Esophagus muscularis mucosa (tissue), 4 donors: ENCODE results near the gene LYSMD4.

Experiments used
- EP300 ChIP-seq: sonication (generic); formaldehyde crosslinking; IDR thresholded peaks from one replicate; pipeline ENCODE4 v1.6.1; 2017; ENCODE audit warnings: antibody characterized with exemption
- POLR2A ChIP-seq: fragments of 450-650 bp; IDR thresholded peaks from one replicate; pipeline ENCODE4 v1.6.1; 2017; ENCODE audit warnings: antibody characterized with exemption, moderate library complexity, mild to moderate bottlenecking, low read depth
- POLR2AphosphoS5 ChIP-seq, 2 donors: sonication (generic); formaldehyde crosslinking; IDR thresholded peaks; one replicate each; pipeline ENCODE4 v1.6.1; 2017; ENCODE audit warnings: antibody characterized with exemption in 2 of 2
- TF ChIP-seq, protein P1 (sequence below), 3 experiments: fragments of 200-600 bp in 2 of 3; fragments of 450-650 bp in 1 of 3; sonication (generic) in 2 of 3; IDR thresholded peaks; one replicate each; pipeline ENCODE4 v1.5.1; 2017 to 2019; ENCODE audit warnings: antibody characterized with exemption in 3 of 3, mild to moderate bottlenecking in 2 of 3, moderate library complexity in 1 of 3

DNA sequence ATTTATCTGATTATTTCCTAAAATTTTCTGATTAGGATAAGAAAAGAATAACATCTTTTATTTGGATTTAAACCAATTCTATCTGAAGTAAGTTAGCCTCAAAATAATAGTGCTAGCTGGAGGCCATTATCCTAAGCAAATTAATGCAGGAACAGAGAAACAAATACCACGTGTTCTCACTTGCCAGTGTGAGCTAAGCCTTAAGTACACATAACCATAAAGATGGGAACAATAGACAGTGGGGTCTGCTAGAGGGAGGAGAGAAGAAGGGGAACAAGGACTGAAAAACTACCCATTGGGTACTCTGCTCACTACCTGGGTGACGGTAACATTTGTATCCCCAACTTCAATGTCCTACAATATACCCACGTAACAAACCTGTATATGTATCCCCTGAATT, 31.3 kb upstream of the LYSMD4 start:
- TF ChIP-seq, protein P1, sequence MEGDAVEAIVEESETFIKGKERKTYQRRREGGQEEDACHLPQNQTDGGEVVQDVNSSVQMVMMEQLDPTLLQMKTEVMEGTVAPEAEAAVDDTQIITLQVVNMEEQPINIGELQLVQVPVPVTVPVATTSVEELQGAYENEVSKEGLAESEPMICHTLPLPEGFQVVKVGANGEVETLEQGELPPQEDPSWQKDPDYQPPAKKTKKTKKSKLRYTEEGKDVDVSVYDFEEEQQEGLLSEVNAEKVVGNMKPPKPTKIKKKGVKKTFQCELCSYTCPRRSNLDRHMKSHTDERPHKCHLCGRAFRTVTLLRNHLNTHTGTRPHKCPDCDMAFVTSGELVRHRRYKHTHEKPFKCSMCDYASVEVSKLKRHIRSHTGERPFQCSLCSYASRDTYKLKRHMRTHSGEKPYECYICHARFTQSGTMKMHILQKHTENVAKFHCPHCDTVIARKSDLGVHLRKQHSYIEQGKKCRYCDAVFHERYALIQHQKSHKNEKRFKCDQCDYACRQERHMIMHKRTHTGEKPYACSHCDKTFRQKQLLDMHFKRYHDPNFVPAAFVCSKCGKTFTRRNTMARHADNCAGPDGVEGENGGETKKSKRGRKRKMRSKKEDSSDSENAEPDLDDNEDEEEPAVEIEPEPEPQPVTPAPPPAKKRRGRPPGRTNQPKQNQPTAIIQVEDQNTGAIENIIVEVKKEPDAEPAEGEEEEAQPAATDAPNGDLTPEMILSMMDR (IDR thresholded peaks at IDR 0.05): no peak
- TF ChIP-seq POLR2AphosphoS5 (IDR thresholded peaks at IDR 0.05) (no peak), POLR2A (no peak), EP300 (no peak)
